GM19043 (cell line): ENCODE measurements around the gene RPS6KA3.
"Not testable (repeated sequence)": the region's sequence is repeated elsewhere in the genome, so short reads cannot be mapped to it uniquely, and the experiment has no call there.

Experiments used
- ATAC-seq: cut with Tn5 transposase; IDR thresholded peaks from one replicate; pipeline ENCODE4 v1.9.1; 2021; ENCODE audit warnings: low read depth; ENCODE audit not compliant: unreplicated experiment

Gene RPS6KA3

GRCh38 chrX:20265726-20266681 is 705 bp downstream of the RPS6KA3 start:
- ATAC-seq: no peak

GRCh38 chrX:20265221-20265725 is 1.4 kb downstream of the RPS6KA3 start:
- peak; percentile 33 for ATAC-seq

- ATAC-seq: peak; percentile 23
These were observed 3.2 kb downstream of the RPS6KA3 start for GRCh38 chrX:20263474-20263873.

GRCh38 chrX:20260885-20261284 is 5.8 kb downstream of the RPS6KA3 start:
- no peak for ATAC-seq

GRCh38 chrX:20254712-20255299 is 11.9 kb downstream of the RPS6KA3 start:
- ATAC-seq: no peak

GRCh38 chrX:20253232-20253543 is 13.5 kb downstream of the RPS6KA3 start:
- ATAC-seq: no peak

GRCh38 chrX:20252381-20253231 is 14.1 kb downstream of the RPS6KA3 start:
- no peak for ATAC-seq

GRCh38 chrX:20251691-20252090 is 15.0 kb downstream of the RPS6KA3 start:
- ATAC-seq: no peak

- not testable (repeated sequence) for ATAC-seq
These were observed 16.6 kb downstream of the RPS6KA3 start for GRCh38 chrX:20250146-20250545.

GRCh38 chrX:20248592-20249192 is 18.0 kb downstream of the RPS6KA3 start:
- ATAC-seq: no peak

- no peak for ATAC-seq
These were observed 21.8 kb downstream of the RPS6KA3 start for GRCh38 chrX:20244931-20245330.

GRCh38 chrX:20240201-20240600 is 26.5 kb downstream of the RPS6KA3 start:
- no peak for ATAC-seq

GRCh38 chrX:20237864-20238263 is 28.8 kb downstream of the RPS6KA3 start:
- no peak for ATAC-seq

GRCh38 chrX:20235755-20236154 is 31.0 kb downstream of the RPS6KA3 start:
- no peak for ATAC-seq

- ATAC-seq: no peak
These were observed 33.4 kb downstream of the RPS6KA3 start for GRCh38 chrX:20233336-20233735.

GRCh38 chrX:20231598-20231997 is 35.1 kb downstream of the RPS6KA3 start:
- no peak for ATAC-seq

GRCh38 chrX:20230406-20230805 is 36.3 kb downstream of the RPS6KA3 start:
- ATAC-seq: peak; percentile 64

GRCh38 chrX:20229155-20229554 is 37.6 kb downstream of the RPS6KA3 start:
- ATAC-seq: no peak

- no peak for ATAC-seq
These were observed 38.5 kb downstream of the RPS6KA3 start for GRCh38 chrX:20228245-20228644.

- ATAC-seq: no peak
These were observed 39.6 kb downstream of the RPS6KA3 start for GRCh38 chrX:20227116-20227515.

GRCh38 chrX:20225488-20225833 is 41.2 kb downstream of the RPS6KA3 start:
- no peak for ATAC-seq
